Stimulated activated CD8-positive, alpha-beta memory T cell treated with anti-CD3 and anti-CD28 coated beads, Interleukin-2, amount 100 ng/mL, for 48 hours (primary cell): ENCODE results near the gene TRMT10B.
"Not testable (repeated sequence)": the region's sequence is repeated elsewhere in the genome, so short reads cannot be mapped to it uniquely, and the experiment has no call there.

Experiments used
- DNase-seq, 2 donors: peaks; one replicate each; pipeline ENCODE4 v3.0.0-alpha.2; 2020; ENCODE audit warnings: low read depth in 2 of 2

TRMT10B gene

DNA sequence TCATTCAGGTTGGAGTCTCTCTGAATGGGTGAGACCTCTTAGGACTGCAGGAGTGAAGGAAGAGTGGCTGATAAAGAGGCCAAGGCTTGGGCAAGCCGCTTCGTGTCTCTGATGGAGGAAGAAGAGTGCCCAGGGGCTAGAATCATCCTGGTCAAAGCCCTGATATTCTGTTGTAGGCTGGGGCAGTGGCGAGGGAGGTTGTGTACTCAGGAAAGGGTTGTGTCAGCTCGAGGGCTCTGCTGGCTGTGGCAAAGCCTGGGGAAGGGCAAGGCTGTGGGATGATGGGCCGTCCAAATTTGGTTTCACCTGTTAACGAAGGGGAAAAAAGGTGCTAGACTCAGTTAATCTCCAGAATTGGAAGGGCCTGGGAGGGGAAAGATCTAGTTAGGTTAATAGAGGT, 2.4 kb upstream of the TRMT10B start:
- DNase-seq = no peak

DNA sequence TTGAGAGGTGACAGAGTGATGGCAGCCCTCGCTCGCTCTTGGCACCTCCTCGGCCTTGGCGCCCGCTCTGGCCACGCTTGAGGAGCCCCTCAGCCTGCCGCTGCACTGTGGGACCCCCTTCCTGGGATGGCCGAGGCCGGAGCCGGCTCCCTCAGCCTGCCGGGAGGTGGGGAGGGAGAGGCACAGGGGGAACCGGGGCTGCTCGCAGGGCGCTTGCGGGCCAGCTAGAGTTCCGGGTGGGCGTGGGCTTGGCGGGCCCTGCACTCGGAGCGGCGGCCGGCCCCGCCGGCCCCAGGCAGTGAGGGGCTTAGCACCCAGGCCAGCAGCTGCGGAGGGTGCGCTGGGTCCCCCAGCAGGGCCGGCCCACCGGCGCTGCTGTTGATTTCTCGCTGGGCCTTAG, 1.9 kb upstream of the TRMT10B start:
- DNase-seq = not testable (repeated sequence)

DNA sequence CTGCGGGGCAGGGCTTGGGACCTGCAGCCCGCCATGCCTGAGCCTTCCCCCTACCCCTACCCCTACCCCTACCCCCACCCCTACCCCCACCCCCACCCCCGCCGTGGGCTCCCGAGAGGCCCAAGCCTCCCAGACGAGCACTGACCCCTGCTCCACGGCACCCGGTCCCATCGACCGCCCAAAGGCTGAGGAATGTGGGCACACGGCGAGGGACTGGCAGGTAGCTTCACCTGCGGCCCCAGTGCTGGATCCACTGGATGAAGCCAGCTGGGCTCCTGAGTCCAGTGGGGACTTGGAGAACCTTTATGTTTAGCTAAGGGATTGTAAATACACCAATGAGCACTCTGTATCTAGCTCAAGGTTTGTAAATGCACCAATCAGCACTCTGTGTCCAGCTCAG, 1.5 kb upstream of the TRMT10B start:
- not testable (repeated sequence) for DNase-seq

GRCh38 chr9:37752642-37753488, 740 bp upstream of the TRMT10B start:
- DNase-seq = no peak

DNA sequence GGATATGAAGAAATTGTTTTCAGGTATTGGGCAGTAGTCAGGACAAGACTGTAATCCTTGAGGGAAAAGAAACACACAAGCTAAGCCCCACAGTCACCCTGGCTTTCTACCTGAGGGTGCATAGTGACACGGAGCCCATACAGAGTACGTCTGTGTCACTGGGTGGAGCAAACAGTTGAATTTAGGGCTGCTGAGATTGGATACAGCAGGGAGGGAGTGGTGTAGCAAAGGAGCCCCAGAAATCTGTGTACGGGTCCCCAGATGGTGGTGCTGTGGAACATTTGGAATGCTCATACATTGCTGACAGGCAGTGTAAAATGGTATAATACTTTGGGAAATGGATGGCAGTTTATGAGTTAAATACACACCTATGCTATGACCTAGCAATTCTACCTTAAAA, 5.1 kb downstream of the TRMT10B start:
- DNase-seq = no peak

DNA sequence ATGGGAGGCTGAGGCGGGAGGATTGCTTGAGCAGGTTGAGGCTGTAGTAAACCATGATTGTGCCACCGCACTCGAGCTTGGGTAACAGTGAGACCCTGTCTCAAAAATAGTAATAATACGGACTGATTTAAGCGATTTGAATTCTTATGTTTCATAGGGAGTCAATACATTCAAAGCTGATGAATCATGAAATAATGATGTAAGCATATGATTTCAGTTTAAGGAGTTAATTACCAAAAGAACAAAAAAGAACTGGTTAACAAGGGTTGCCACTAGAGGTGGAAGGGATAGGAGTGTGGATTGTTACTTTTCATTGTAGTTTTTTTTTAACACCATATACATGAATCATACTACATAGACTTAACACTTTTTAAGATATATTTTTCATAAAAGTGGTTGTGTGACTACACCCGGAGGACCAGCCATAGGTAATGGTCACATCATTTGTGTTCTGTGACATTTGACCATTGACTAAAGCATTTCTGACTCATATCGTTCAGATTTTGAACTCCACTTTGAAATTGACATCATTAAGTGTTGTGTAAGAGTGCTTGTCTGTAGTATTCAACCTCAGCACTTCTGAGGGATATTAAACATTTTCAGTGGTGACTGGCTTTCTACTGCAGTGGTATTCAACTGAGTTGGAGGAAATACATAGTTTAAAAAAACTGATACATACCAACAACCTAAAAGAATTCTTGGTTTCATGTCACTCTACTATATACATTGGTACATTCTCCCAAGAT, 7.0 kb downstream of the TRMT10B start:
- DNase-seq = no peak

GRCh38 chr9:37761511-37761910, 7.9 kb downstream of the TRMT10B start:
- DNase-seq = no peak

- DNase-seq = not testable (repeated sequence)
Measured at GRCh38 chr9:37765263-37765662, 11.7 kb downstream of the TRMT10B start.

- DNase-seq = no peak
Measured at GRCh38 chr9:37769306-37769705, 15.7 kb downstream of the TRMT10B start.

- DNase-seq = no peak
Measured at GRCh38 chr9:37769995-37770394, 16.4 kb downstream of the TRMT10B start.

- DNase-seq = no peak
Measured at GRCh38 chr9:37775216-37775919, 21.8 kb downstream of the TRMT10B start.

DNA sequence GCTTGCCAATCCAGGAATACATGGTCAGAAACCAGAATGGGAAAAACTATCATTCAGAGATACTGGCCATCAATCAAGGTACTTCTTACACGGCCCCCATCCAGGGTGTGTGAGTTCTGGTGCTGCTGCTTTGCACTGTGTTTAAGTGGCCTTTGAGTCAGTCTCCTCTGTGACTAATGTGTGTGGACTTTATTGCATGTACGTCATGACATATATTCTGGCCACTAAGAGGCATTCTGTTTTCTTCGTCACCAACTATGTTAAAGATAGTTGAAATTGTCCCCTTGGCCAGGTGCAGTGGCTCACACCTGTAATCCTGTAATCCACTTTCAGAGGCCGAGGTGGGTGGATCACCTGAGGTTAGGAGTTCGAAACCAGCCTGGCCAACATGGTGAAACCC, 22.7 kb downstream of the TRMT10B start:
- DNase-seq = no peak

- DNase-seq = no peak
Measured at GRCh38 chr9:37778534-37778933, 24.9 kb downstream of the TRMT10B start.

GRCh38 chr9:37784291-37784615, 30.6 kb downstream of the TRMT10B start:
- DNase-seq = no peak

DNA sequence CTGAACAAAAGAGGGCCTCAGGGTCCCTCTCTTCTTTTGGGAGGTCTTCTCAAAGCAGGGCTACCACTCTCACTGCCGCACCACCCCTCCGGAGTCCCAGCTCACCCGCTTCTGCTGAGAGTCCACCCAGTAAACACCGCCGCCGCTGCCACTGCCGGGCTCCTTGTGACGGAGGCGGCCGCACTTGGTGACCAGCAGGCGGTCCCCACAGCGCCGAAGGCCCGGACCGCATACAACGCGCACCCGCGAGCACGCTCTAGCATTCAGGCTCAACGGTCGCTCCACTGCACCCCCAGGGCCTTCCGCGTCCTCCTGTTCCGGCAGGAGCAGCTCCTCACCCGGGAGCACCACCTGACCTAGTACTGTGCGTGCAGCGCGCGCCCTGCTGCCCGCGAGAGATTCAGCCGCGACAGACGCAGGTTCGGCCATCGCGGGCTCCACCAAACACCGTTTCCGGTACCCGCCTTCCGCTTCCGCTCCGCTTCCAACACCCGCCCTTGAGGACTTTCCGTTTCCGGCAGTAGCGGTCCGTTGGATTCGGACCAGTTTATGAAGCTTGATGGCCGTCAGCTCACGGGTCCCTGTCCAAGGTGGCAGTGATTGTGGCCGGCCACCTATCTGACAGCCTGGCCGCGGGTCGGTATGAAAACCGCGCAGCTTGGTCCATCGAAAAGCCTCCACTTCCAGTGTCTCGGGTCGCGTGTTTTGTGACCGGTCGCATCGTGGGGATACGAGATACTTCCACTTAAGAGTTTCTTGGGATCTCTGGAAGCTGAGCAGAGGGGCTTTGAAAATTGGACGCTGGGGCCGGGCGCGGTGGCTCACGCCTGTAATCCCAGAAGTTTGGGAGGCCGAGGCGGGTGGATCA, 31.2 kb downstream of the TRMT10B start, which contains the start of gene EXOSC3:
TSS of gene EXOSC3 (minus strand) at position 449 of the 868 bp plus-strand sequence. CDS start at position 429, 20 bp downstream.
- peak; percentile 75 to 85 for DNase-seq

DNA sequence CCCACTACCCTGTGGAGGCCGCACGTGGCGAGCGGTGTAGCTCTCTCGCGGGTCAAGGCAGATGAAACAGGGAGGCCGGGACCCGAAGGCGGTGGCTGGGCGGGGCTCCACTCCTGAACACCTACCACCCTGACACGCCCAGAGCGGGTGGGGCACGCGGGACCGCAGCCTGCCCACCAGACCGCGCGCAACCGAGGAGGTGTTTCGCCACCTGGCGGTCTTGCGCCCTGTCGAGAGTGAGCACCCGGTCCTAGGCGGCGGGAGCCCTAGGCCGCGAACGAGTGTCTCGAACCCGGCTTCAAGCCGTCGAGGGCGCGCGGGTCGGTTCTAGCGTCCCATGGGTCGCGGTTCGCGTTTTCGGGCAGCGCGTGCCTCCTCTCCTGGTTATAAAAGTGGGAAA, 33.5 kb downstream of the TRMT10B start:
- no peak for DNase-seq

DNA sequence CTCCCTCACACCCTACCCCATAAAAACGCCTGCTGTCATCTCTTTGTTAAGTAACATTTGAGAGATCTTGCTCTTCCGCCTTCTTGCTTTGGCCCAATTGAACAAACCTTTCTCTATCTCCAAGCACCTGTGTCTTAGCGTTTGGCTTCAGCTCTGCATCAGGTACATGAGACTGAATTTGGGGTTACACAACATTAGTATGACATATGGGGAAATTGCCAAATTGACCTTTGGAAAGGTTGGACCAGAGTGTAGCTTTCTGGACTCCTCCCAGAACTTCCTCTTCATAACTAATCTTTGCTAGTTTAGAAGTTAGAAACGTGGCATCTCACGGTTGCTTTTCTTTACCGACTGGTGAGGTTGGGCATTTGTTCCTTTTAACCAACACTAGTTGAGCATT, 34.7 kb downstream of the TRMT10B start:
- no peak for DNase-seq

DNA sequence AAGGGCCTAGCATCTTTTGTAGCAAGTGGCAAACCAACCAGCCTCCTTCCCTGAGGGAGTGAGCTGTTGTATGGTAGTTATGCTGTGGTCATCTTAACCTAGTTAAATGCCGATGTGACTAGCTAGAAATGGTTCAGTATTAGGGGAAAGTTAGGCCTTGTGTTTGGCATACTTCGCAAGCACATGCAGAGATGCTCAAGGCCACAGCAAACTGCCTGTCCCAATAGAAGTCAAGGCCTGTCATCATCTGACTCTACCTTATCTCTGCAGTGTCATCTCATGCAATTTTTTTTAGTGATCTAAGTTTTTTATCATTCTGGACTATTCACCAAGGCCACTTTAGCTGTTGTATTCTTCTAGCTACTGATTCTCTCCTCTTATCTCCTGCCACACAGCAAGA, 36.5 kb downstream of the TRMT10B start:
- DNase-seq = no peak

GRCh38 chr9:37792122-37792521, 38.5 kb downstream of the TRMT10B start:
- DNase-seq = no peak

- no peak for DNase-seq
Measured at GRCh38 chr9:37796232-37796631, 42.6 kb downstream of the TRMT10B start.

- DNase-seq = no peak
Measured at GRCh38 chr9:37798677-37799076, 45.1 kb downstream of the TRMT10B start.
